Hepatocyte (in vitro differentiated cells): ENCODE data around the gene GPER1.

Source experiments
- EZH2 ChIP-seq: fragments of 200-600 bp; sonication (generic); IDR thresholded peaks from 2 replicates; pipeline ENCODE4 v1.6.1; 2016; ENCODE audit warnings: antibody characterized with exemption, mild to moderate bottlenecking, borderline replicate concordance
- EZH2phosphoT487 ChIP-seq: fragments of 200-600 bp; sonication (generic); IDR thresholded peaks from one replicate; pipeline ENCODE4 v1.6.1; 2018; ENCODE audit warnings: antibody characterized with exemption, mild to moderate bottlenecking, low read depth, moderate library complexity; ENCODE audit not compliant: unreplicated experiment, severe bottlenecking
- TF ChIP-seq, protein P1 (sequence below): fragments of 200-600 bp; sonication (generic); IDR thresholded peaks from 2 replicates; pipeline ENCODE4 v1.5.1; 2016; ENCODE audit warnings: antibody characterized with exemption, mild to moderate bottlenecking; ENCODE audit not compliant: poor library complexity

DNA sequence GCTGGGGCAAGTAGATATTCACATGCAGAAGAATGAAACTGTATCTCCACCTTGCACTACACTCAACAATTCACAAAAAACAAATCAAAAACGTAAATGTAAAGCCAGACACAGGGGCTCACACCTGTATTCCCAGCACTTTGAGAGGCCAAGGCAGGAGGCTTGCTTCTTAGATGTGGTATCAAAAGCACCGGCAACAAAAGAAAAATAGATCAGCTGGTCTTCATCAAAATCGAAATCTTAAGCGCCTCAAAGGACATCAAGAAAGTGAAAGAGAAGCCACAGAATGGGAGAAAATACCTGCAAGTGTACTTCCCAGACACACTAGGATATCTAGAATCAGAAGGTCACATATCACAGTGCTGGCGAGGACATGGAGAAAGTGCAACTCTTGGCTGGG lies 31.3 kb downstream of the GPER1 start:
- TF ChIP-seq, protein P1, sequence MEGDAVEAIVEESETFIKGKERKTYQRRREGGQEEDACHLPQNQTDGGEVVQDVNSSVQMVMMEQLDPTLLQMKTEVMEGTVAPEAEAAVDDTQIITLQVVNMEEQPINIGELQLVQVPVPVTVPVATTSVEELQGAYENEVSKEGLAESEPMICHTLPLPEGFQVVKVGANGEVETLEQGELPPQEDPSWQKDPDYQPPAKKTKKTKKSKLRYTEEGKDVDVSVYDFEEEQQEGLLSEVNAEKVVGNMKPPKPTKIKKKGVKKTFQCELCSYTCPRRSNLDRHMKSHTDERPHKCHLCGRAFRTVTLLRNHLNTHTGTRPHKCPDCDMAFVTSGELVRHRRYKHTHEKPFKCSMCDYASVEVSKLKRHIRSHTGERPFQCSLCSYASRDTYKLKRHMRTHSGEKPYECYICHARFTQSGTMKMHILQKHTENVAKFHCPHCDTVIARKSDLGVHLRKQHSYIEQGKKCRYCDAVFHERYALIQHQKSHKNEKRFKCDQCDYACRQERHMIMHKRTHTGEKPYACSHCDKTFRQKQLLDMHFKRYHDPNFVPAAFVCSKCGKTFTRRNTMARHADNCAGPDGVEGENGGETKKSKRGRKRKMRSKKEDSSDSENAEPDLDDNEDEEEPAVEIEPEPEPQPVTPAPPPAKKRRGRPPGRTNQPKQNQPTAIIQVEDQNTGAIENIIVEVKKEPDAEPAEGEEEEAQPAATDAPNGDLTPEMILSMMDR, result no peak
- no peak for TF ChIP-seq EZH2
- no peak for TF ChIP-seq EZH2phosphoT487
